Neural crest cell (in vitro differentiated cells): ENCODE results near the gene ZC3H13. TPM values are rescaled to one million over a fixed set of nuclear protein-coding genes. Genes with fewer than 3 reads are reported as not detected.

Experiments
- DNase-seq: peaks from one replicate; pipeline ENCODE4 v3.0.0; 2021; ENCODE audit warnings: low read depth, mixed read lengths, low spot score
- H3K27ac Mint-ChIP-seq: one replicate; pipeline ENCODE4 v1.8.0; 2021; ENCODE audit warnings: mild to moderate bottlenecking, mixed read lengths; ENCODE audit not compliant: unreplicated experiment
- H3K27me3 Mint-ChIP-seq: 2 replicates; pipeline ENCODE4 v1.8.0; 2021; ENCODE audit warnings: low read depth, mild to moderate bottlenecking, mixed read lengths
- H3K36me3 Mint-ChIP-seq: 2 replicates; pipeline ENCODE4 v1.8.0; 2021; ENCODE audit warnings: low read depth, mild to moderate bottlenecking, mixed read lengths
- H3K4me1 Mint-ChIP-seq: 2 replicates; pipeline ENCODE4 v1.8.0; 2021; ENCODE audit warnings: mixed read lengths
- H3K4me3 Mint-ChIP-seq: one replicate; pipeline ENCODE4 v1.8.0; 2021; ENCODE audit warnings: mild to moderate bottlenecking, mixed read lengths
- H3K9me3 Mint-ChIP-seq: 2 replicates; pipeline ENCODE4 v1.8.0; 2021; ENCODE audit warnings: mixed read lengths
- total RNA-seq: library from RNA; stranded (reverse); gene quantifications from 2 replicates; pipeline ENCODE4 v1.2.1, GENCODE V29; 2021
- TF ChIP-seq, protein P1 (sequence below): fragments of 200-600 bp; sonication (generic); conservative IDR thresholded peaks from 2 replicates; pipeline ENCODE4 v1.5.0; 2021; ENCODE audit warnings: antibody characterized with exemption, mild to moderate bottlenecking

The ZC3H13 gene
- total RNA-seq, 1 donor from 2014 or later = 103 TPM

DNA sequence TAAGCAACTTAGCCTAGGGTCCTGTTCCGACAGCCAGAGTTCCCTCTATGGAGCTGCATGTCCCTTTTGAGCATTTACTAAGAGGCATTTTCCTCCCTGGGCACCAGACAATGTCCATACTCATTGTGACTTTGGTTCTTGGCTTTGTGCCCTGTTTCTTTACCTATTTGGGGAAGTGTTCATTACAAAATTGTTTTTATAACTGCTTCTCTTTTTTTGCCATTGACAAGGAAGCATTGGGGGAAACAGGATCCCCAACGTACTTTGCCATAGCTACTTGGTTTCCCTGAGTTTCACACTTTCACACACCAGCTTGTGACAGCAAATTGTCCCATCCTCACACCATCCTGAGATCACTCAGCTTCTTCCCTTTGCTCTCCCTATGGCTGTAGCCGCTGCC is 119.9 kb downstream of the ZC3H13 start:
- Mint-ChIP-seq H3K27me3 (peaks cover 5% of the 10 kb centered on the region), H3K9me3 (no peaks in the 10 kb centered on the region), H3K4me1 (no peaks in the 10 kb centered on the region), H3K4me3 (no peak overlapping the region), H3K36me3 (no peaks in the 10 kb centered on the region), H3K27ac (no peak overlapping the region)
- TF ChIP-seq, protein P1, sequence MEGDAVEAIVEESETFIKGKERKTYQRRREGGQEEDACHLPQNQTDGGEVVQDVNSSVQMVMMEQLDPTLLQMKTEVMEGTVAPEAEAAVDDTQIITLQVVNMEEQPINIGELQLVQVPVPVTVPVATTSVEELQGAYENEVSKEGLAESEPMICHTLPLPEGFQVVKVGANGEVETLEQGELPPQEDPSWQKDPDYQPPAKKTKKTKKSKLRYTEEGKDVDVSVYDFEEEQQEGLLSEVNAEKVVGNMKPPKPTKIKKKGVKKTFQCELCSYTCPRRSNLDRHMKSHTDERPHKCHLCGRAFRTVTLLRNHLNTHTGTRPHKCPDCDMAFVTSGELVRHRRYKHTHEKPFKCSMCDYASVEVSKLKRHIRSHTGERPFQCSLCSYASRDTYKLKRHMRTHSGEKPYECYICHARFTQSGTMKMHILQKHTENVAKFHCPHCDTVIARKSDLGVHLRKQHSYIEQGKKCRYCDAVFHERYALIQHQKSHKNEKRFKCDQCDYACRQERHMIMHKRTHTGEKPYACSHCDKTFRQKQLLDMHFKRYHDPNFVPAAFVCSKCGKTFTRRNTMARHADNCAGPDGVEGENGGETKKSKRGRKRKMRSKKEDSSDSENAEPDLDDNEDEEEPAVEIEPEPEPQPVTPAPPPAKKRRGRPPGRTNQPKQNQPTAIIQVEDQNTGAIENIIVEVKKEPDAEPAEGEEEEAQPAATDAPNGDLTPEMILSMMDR = no peak
- no peak for DNase-seq

GRCh38 chr13:45932172-45932571 is 120.4 kb downstream of the ZC3H13 start:
- TF ChIP-seq, protein P1 = no peak
- DNase-seq = no peak
- Mint-ChIP-seq H3K27ac (no peak overlapping the region), H3K36me3 (no peaks in the 10 kb centered on the region), H3K4me1 (no peaks in the 10 kb centered on the region), H3K9me3 (no peaks in the 10 kb centered on the region), H3K4me3 (no peak overlapping the region), H3K27me3 (peaks cover 5% of the 10 kb centered on the region)

GRCh38 chr13:45931211-45931610 is 121.3 kb downstream of the ZC3H13 start:
- no peak overlapping the region for H3K27ac Mint-ChIP-seq
- no peaks in the 10 kb centered on the region for H3K4me1 Mint-ChIP-seq
- H3K9me3 Mint-ChIP-seq = no peaks in the 10 kb centered on the region
- H3K4me3 Mint-ChIP-seq = no peak overlapping the region
- peaks cover 5% of the 10 kb centered on the region for H3K27me3 Mint-ChIP-seq
- DNase-seq = no peak
- no peaks in the 10 kb centered on the region for H3K36me3 Mint-ChIP-seq
- TF ChIP-seq, protein P1 = no peak

GRCh38 chr13:45930177-45930576 is 122.4 kb downstream of the ZC3H13 start:
- Mint-ChIP-seq H3K4me1 (no peaks in the 10 kb centered on the region), H3K9me3 (no peaks in the 10 kb centered on the region), H3K27ac (no peak overlapping the region), H3K36me3 (no peaks in the 10 kb centered on the region), H3K27me3 (peaks cover 5% of the 10 kb centered on the region), H3K4me3 (no peak overlapping the region)
- DNase-seq = no peak
- TF ChIP-seq, protein P1 = no peak

DNA sequence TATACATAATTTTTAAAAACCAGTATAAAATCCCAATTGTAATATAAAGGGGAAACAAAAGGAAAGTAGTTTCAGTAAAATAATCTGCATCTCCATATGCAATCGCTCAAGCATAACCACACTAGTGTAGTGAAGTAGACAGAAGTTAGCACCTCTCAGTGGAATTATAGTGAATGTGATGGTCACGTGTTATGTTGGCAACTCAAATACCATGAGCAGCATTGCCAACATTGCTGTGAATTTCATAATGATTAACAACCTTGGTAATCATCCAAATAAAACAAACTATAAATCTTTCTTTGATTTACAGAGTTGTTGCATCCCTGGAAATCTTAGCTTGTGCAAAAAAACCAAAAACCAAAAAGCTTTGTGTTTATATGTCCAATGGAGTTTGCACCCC is 123.7 kb downstream of the ZC3H13 start:
- TF ChIP-seq, protein P1 = no peak
- no peak overlapping the region for H3K27ac Mint-ChIP-seq
- H3K4me3 Mint-ChIP-seq = no peak overlapping the region
- peaks cover 5% of the 10 kb centered on the region for H3K27me3 Mint-ChIP-seq
- no peak for DNase-seq
- H3K36me3 Mint-ChIP-seq = no peaks in the 10 kb centered on the region
- no peaks in the 10 kb centered on the region for H3K9me3 Mint-ChIP-seq
- no peaks in the 10 kb centered on the region for H3K4me1 Mint-ChIP-seq

DNA sequence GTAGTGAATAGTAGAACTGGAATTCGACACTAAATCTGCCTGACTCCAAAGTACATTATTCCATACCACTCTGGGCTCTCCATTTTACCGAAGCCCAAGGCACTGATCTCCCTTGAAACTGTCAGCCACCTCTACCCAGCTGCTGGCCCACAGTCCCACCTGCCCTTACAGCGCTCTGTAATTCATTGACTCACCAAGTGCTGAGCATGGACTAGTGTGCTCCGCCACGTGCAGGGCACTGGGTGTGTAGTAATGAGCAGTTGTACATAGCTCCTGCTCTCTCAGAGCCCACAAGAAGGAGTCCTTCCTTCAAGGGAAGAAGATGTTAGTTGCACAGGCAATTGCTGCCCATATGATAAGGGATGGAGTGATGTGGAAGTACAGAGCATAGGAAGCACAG is 124.4 kb downstream of the ZC3H13 start:
- H3K27me3 Mint-ChIP-seq = no peaks in the 10 kb centered on the region
- H3K4me3 Mint-ChIP-seq = no peak overlapping the region
- no peaks in the 10 kb centered on the region for H3K4me1 Mint-ChIP-seq
- no peaks in the 10 kb centered on the region for H3K36me3 Mint-ChIP-seq
- TF ChIP-seq, protein P1 = no peak
- DNase-seq = no peak
- H3K27ac Mint-ChIP-seq = no peak overlapping the region
- no peaks in the 10 kb centered on the region for H3K9me3 Mint-ChIP-seq
